GM18870 (cell line): ENCODE results near the gene SRRM5.
A peak's percentile ranks its signal among the peaks of the same experiment; 100 is the strongest.
"Not testable (repeated sequence)": the region's sequence is repeated elsewhere in the genome, so short reads cannot be mapped to it uniquely, and the experiment has no call there.

Experiments used
- ATAC-seq: cut with Tn5 transposase; IDR thresholded peaks from one replicate; pipeline ENCODE4 v1.9.1; 2021; ENCODE audit warnings: moderate library complexity; ENCODE audit not compliant: unreplicated experiment

The SRRM5 gene

GRCh38 chr19:43610493-43610892, 1.4 kb upstream of the SRRM5 start:
- no peak for ATAC-seq

- ATAC-seq = no peak
These were observed 486 bp downstream of the SRRM5 start for GRCh38 chr19:43612374-43612773.

GRCh38 chr19:43616306-43616705, 4.4 kb downstream of the SRRM5 start:
- no peak for ATAC-seq

DNA sequence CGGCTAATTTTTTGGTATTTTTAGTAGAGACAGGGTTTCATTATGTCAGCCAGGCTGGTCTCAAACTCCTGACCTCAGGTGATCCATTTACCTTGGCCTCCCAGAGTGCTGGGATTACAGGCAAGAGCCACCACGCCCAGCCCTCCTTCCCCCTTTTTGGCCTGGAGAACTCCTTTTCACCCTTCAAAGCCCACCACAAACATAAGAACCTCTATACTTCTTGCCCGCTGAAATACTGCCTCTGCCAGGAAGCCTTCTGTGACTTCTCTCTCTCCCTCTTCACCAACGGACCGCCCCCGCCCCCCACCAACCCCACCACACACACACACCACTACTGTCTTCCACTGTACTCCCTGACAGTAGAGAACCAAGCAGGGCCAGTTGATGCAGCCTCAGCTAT, 5.1 kb downstream of the SRRM5 start:
- no peak for ATAC-seq

DNA sequence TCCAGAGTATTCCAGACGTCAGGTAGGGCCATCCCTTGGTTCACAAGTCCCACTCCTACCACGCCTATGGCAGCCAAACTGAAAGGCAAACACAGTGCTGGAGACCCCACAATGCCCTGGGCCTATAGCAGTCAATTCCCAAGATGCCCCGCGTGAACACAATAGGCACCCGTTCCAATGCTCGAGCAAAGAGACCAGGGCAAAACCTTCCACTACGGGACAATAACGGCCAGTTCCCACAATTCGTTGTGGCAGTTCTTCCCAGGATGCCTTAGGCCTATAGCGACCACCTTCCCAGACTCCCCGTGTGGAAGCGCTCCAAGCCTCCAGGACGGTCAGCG, 7.0 kb downstream of the SRRM5 start:
- ATAC-seq = peak; percentile 13

GRCh38 chr19:43619262-43620060, 7.6 kb downstream of the SRRM5 start, which contains the start of gene ZNF428:
Gene ZNF428 (minus strand): TSS chr19:43619629. CDS start chr19:43614304, 5,325 bp downstream.
- peak; percentile 64 for ATAC-seq

DNA sequence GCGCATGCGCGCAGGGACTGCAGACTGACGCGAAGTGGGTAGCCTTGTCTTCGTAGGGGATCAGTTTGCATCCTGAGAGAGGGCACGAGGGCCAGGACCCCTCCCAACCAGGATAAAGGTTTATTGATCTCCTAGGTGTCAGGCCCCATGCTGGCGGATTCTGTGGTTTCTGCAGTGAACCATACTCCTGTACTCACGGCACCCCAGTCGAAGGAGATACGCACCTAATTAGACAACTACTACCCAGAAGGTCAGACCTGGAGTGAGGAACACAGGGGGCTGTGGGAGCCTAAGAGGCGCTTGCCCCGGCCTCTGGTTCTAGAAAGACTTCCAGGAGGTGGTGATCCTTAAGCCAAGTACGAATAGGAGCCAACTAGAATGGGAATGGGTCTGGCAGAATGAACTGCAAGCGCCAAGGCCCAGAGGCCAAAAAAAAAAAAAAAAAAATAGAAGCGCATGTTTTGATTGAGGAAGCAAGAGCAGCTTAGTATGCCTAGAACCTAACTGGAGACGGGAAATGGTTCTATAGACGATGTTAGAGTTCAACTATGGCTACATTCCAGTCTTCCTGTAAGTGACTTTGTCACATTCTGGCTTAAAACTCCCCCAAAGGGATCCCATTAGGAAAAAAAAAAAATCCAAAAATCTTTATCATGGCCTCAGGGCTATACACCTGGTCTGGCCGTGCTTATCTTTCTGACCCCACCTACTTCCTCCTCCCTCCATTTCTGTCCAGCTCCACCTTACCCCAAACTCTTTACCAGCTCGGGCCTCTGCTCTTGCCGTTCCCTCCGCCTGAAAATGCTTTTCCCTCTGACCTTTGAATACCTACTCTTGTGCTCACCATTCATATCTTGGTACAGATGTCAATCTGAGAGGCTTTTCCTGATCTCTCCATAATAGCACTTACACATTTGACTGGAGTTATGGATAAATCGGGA, 8.4 kb downstream of the SRRM5 start:
- no peak for ATAC-seq

DNA sequence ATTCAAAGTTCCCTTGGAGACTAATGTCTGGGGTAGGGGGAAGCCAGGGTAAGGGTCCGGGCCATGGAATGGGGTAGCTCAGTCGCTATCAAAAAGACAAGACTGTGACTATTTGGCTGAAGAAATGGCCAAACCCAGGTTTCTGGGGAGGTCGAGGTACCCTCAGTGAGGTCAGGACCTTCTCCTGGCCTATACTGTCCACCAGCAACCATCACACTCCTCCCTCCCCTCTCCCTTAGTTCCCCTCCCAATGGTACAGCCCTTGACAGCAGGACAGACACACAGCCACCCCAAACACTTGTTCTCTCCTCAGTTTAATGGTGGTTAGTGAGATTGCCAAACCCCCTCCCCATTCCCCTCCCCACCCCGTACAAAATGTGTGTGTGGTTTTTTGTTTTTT, 10.2 kb downstream of the SRRM5 start:
- ATAC-seq = no peak

DNA sequence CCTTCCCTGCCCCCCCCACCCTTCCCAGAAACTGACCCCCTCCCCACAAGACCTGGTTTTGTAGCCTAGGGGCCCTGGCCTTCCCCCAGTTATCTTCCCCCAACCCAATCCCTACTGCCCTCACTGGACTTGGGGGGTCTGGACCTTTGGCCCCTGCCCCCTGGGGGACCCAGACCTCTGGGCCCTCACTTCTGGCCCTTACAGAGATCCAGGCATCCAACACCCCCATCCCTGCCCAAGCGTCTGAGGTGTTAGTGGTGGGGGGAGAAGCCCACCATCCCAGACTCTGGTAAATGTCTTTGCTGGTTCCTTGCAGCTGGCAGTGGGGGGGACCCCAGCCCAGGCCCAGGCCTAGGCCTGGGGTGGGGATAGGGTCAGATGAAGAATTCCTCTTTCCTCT, 11.1 kb downstream of the SRRM5 start:
- ATAC-seq = no peak

DNA sequence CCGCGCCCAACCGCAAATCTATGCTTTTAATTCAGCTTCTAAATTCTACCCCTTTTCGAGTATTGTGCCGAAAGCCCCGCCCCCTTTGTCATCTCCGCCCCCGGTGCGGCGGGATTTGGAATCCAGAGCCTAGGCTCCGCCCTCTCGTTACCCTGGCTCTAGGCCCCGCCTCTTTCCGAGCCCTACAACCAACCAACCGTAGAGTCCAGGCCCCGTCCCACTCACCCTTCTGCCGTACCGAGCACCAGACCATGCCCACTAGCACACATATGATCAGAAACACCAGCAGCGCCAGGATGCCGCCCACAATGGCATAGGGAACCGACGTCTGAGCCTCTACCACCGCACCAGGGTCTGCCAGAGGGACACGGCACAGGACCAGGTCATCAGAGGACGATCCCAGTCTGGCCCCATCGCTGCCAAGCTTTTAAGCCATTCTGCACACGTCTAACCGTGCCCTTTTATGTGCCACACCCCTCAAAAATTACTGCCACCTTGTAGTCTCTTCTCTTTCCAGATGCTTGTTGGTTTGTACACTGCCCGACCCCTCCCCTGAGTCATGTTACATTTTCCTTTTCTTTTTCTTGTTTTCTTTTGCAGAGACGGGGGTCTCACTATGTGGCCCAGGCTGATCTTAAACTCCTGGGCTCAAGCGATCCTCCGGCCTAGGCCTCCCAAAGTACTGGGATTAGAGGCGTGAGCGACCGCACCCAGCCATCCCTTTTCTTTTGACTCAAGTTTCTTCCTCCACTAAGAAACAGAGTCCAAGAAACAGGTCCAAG, 12.2 kb downstream of the SRRM5 start:
- ATAC-seq = no peak

DNA sequence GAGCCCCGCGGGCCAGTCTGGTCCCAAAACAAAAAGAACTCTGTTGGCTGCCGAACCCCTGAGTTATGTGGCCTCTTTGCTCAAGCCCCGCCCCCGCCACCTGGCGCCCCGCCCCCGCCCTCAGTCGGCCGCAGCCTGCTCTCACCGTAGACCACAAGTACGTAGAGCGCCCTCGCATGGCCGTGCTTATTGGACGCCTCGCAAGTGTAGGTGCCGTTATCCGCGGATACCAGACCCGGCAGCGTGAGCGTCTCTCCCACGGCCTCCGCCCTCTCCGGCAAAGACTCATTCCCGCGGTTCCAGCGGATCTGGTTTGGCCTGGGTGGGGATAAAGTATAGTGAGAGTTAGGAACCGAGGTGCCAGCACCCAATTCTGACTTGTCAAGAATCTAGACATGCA, 13.0 kb downstream of the SRRM5 start:
- no peak for ATAC-seq

- no peak for ATAC-seq
These were observed 14.2 kb downstream of the SRRM5 start for GRCh38 chr19:43625918-43626579.

DNA sequence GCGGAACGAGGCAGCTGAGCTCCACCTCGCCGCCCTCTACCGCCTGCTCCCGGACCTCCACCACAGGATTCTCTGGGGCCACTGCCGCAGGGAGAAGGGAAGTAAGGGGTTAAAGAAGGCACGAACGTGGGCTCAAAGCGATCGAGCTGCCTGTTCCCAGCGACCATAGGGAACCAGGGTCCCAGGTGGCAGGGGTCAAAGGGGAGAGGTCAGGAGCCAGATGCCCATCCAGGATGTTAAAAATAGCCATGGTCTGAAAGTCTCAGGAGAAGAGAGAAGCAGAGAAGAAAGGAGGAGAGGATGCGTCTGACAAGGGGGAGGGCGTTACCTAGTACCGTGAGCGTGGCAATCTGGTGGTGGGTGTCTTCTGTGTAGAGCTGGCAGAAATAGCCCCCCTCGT, 14.9 kb downstream of the SRRM5 start:
- ATAC-seq = no peak

- no peak for ATAC-seq
These were observed 16.9 kb downstream of the SRRM5 start for GRCh38 chr19:43628646-43629326.

DNA sequence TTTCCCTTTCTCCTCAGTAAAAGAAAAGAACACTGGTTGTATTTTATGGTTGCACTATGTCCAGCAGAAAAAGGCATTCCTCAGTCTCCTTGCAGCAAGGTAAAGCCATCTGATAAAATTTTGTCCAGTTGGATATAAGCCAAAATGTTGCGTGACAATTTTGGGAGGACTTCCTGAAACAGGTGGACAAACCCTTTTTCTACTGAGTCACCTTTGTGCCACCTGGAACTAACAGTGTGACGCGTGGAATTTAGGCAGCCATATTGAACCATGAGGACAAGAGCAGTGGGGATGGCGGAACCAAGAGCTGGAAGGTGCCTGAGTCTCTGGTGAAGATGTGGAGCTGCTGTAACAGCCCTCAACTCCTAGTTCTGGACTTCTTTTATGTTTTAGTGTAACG, 19.6 kb downstream of the SRRM5 start:
- ATAC-seq = no peak

DNA sequence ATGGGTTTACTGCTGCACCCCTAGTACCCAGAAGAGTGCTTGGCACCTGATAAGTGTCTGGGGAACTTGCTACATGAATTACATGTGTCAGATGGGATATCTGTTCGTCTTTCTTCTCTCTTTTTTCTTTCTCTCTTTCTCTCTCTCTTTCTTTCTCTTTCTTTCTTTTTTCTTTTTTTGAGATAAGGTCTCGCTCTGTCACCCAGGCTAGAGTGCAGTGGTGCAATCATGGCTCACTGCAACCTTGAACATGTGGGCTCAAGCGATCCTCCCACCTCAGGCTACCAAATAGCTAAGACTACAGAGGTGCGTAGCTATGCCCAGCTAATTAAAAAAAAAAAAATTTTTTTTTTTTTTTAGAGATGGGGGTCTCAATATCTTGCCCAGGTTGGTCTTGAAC, 21.6 kb downstream of the SRRM5 start:
- no peak for ATAC-seq

DNA sequence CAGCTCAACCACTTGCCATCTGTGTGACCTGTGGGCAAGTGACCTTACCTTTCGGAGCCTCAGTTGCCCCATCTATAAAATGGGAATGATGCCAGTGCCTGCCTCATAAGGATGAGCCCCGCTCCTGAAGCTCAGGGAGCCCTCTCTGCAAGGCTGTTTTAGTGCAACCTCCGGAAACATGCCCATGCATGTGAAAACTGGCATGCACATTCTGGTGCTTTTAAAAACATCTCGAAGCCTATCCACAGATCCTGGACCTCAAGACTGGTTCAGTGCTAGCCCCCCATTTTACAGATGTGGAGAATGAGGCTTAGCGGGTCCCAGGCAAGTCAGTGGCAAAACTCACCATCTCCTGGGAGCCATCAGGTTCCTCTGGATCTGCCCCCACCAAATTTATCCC, 22.2 kb downstream of the SRRM5 start:
- ATAC-seq = no peak

GRCh38 chr19:43634506-43634871, 22.6 kb downstream of the SRRM5 start:
- no peak for ATAC-seq

- ATAC-seq = no peak
These were observed 23.1 kb downstream of the SRRM5 start for GRCh38 chr19:43634872-43635560.

- ATAC-seq = not testable (repeated sequence)
These were observed 23.7 kb downstream of the SRRM5 start for GRCh38 chr19:43635561-43635940.
